Measurements from ENCODE around the gene GUCD1. TPM values are rescaled to one million over a fixed set of nuclear protein-coding genes. Genes with fewer than 3 reads are reported as not detected.
"Not testable (repeated sequence)": the region's sequence is repeated elsewhere in the genome, so short reads cannot be mapped to it uniquely, and the experiment has no call there.

Gene GUCD1
- total RNA-seq = 146 and 155 TPM in 2 replicates

GRCh38 chr22:24554313-24555164 lies at the start of gene GUCD1:
GUCD1 (minus strand) TSS chr22:24555138; CDS start chr22:24554991, 147 bp downstream.
- H3K36me3 ChIP-seq (ENCODE audit: insufficient read depth, low read length) = peaks cover 34% of the 10 kb centered on the region
- TF ChIP-seq CTCF (IDR thresholded peaks at IDR 0.05; ENCODE audit: extremely low read depth, low read depth, low read length) = no peak
- H3K79me2 ChIP-seq (ENCODE audit: insufficient read depth, low read length) = peaks cover 91% of the 10 kb centered on the region
- peaks cover 28% of the 10 kb centered on the region for H3K4me1 ChIP-seq (ENCODE audit: insufficient read depth, low read length)
- peak within 1 kb of the TSS; percentile 97 for H3K4me3 ChIP-seq (ENCODE audit: insufficient read depth, low read length)
- peak within 1 kb of the TSS; percentile 94 for H2AFZ ChIP-seq (ENCODE audit: low read length)
- H3K9me3 ChIP-seq (ENCODE audit: low read depth, low read length) = no peaks in the 10 kb centered on the region
- peak within 1 kb of the TSS; percentile 86 for H3K4me2 ChIP-seq (ENCODE audit: insufficient read depth, low read length)
- H3K27me3 ChIP-seq (ENCODE audit: insufficient read depth, low read length) = no peaks in the 10 kb centered on the region
- H3K27ac ChIP-seq (ENCODE audit: low read depth, low read length) = peak within 1 kb of the TSS; percentile 89
- H4K20me1 ChIP-seq (ENCODE audit: insufficient read depth, low read length) = peaks cover 50% of the 10 kb centered on the region
- peak; percentile 79 for DNase-seq (ENCODE audit: insufficient read length, low spot score, missing footprints)

GRCh38 chr22:24603770-24604629 lies 49.1 kb upstream of the GUCD1 start:
- H4K20me1 ChIP-seq (ENCODE audit: insufficient read depth, low read length); H2AFZ ChIP-seq (ENCODE audit: low read length); H3K27me3 ChIP-seq (ENCODE audit: insufficient read depth, low read length); H3K4me2 ChIP-seq (ENCODE audit: insufficient read depth, low read length); H3K79me2 ChIP-seq (ENCODE audit: insufficient read depth, low read length); H3K4me1 ChIP-seq (ENCODE audit: insufficient read depth, low read length); H3K27ac ChIP-seq (ENCODE audit: low read depth, low read length); H3K9me3 ChIP-seq (ENCODE audit: low read depth, low read length); H3K36me3 ChIP-seq (ENCODE audit: insufficient read depth, low read length); H3K4me3 ChIP-seq (ENCODE audit: insufficient read depth, low read length): not testable (repeated sequence)
- DNase-seq (ENCODE audit: insufficient read length, low spot score, missing footprints) = peak; percentile 69

- not testable (repeated sequence) for H3K27me3 ChIP-seq (ENCODE audit: insufficient read depth, low read length); H2AFZ ChIP-seq (ENCODE audit: low read length); H3K4me1 ChIP-seq (ENCODE audit: insufficient read depth, low read length); H4K20me1 ChIP-seq (ENCODE audit: insufficient read depth, low read length); H3K9me3 ChIP-seq (ENCODE audit: low read depth, low read length); H3K79me2 ChIP-seq (ENCODE audit: insufficient read depth, low read length); H3K36me3 ChIP-seq (ENCODE audit: insufficient read depth, low read length); H3K27ac ChIP-seq (ENCODE audit: low read depth, low read length); H3K4me3 ChIP-seq (ENCODE audit: insufficient read depth, low read length); DNase-seq (ENCODE audit: insufficient read length, low spot score, missing footprints); H3K4me2 ChIP-seq (ENCODE audit: insufficient read depth, low read length)
Measured at GRCh38 chr22:24602847-24603769, 48.2 kb upstream of the GUCD1 start, which contains the start of gene GGT1. GGT1 (plus strand) TSS chr22:24603193; CDS start chr22:24611082, 7,889 bp downstream.

GRCh38 chr22:24602105-24602749 lies 47.3 kb upstream of the GUCD1 start:
- not testable (repeated sequence) for H3K36me3 ChIP-seq (ENCODE audit: insufficient read depth, low read length); H3K27me3 ChIP-seq (ENCODE audit: insufficient read depth, low read length); H3K4me1 ChIP-seq (ENCODE audit: insufficient read depth, low read length); H4K20me1 ChIP-seq (ENCODE audit: insufficient read depth, low read length); H3K4me3 ChIP-seq (ENCODE audit: insufficient read depth, low read length); DNase-seq (ENCODE audit: insufficient read length, low spot score, missing footprints); H2AFZ ChIP-seq (ENCODE audit: low read length); H3K4me2 ChIP-seq (ENCODE audit: insufficient read depth, low read length); H3K27ac ChIP-seq (ENCODE audit: low read depth, low read length); H3K9me3 ChIP-seq (ENCODE audit: low read depth, low read length); H3K79me2 ChIP-seq (ENCODE audit: insufficient read depth, low read length)

Data from osteoblast (primary cell).